ENCODE measurements around the gene ELOVL1. TPM values are rescaled to one million over a fixed set of nuclear protein-coding genes. Genes with fewer than 3 reads are reported as not detected.

ELOVL1 gene
- total RNA-seq, 3 donors from 2014 or later, result 45.9 to 60.6 (median 55.5) TPM

DNA sequence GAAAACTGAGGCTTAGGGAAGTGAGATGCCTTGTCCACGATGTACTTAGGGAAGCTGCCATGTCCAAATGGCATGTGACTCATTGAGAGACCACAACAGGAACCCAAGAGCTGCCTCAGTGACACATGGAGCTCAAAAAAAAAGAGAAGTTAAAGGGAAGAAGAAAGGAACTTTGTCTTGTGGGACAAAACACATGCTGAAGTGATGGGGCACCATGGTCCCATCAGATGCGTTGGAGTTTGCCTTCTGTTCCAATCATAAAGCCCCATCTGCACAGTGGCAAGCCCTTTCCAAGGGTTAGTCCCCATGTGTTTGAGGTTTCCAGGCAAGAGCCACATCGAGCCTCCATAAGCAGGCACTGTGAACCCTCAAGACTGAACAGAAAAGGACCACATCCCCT is 13.8 kb upstream of the ELOVL1 start:
- no peak overlapping the region for H3K4me3 ChIP-seq
- DNase-seq (ENCODE audit: low spot score in 2 of 2), result no peak
- no peak for TF ChIP-seq POLR2A (IDR thresholded peaks at IDR 0.05)
- no peak for TF ChIP-seq POLR2AphosphoS5 (IDR thresholded peaks at IDR 0.05)
- TF ChIP-seq, protein P1, sequence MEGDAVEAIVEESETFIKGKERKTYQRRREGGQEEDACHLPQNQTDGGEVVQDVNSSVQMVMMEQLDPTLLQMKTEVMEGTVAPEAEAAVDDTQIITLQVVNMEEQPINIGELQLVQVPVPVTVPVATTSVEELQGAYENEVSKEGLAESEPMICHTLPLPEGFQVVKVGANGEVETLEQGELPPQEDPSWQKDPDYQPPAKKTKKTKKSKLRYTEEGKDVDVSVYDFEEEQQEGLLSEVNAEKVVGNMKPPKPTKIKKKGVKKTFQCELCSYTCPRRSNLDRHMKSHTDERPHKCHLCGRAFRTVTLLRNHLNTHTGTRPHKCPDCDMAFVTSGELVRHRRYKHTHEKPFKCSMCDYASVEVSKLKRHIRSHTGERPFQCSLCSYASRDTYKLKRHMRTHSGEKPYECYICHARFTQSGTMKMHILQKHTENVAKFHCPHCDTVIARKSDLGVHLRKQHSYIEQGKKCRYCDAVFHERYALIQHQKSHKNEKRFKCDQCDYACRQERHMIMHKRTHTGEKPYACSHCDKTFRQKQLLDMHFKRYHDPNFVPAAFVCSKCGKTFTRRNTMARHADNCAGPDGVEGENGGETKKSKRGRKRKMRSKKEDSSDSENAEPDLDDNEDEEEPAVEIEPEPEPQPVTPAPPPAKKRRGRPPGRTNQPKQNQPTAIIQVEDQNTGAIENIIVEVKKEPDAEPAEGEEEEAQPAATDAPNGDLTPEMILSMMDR (IDR thresholded peaks at IDR 0.05), result no peak
- H3K4me1 ChIP-seq, result no peaks in the 10 kb centered on the region
- H3K36me3 ChIP-seq, result peaks cover 19% of the 10 kb centered on the region
- H3K9me3 ChIP-seq, result no peaks in the 10 kb centered on the region
- no peak overlapping the region for H3K27ac ChIP-seq
- intact Hi-C loops (cut with DNase I; ENCODE audit: low total_unique reads), result no loop called here
- H3K27me3 ChIP-seq, result no peaks in the 10 kb centered on the region

DNA sequence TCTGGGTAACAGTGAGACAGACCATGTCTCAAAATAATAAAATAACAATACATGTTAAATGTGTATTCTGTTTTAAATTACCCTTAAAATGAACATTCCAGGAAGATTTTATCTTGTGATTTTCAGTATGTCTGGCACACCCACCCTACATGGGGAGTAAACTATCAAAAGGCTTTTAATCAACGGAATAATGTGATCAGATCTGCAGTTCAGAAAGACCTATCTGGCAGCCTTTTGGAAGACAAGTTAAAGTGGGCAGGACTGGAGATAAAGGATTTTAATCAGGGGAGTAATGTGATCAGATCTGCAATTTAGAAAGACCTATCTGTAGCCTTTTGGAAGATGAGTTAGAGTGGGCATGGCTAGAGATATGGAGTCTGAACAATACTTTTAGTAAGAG is 11.7 kb upstream of the ELOVL1 start:
- no peak for DNase-seq (ENCODE audit: low spot score in 2 of 2)
- Histone ChIP-seq H3K27ac (no peak overlapping the region), H3K4me3 (no peak overlapping the region), H3K36me3 (peaks cover 6% of the 10 kb centered on the region), H3K27me3 (no peaks in the 10 kb centered on the region), H3K9me3 (no peaks in the 10 kb centered on the region), H3K4me1 (no peaks in the 10 kb centered on the region)
- TF ChIP-seq POLR2A (IDR thresholded peaks at IDR 0.05) (no peak), POLR2AphosphoS5 (IDR thresholded peaks at IDR 0.05) (no peak)
- TF ChIP-seq, protein P1 (IDR thresholded peaks at IDR 0.05), result no peak
- intact Hi-C loops (cut with DNase I; ENCODE audit: low total_unique reads), result no loop called here

DNA sequence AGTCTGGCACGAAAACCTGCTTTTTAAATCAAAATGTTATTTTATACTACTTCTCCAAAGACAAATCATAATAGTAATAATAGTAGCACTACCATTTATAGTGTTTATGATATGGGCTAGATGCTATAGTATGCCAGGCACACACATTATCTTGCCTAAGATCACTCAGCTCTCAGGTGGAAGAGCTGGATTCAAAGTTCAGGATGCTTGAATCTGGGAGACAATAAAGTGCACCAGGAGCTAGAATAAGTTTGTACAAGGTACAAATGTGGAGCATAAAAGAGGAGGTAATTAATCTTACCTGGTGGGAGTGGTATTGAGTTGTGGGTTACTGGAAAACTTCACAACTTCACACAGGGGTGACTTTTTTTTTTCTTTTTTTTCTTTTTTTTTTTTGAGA is 10.0 kb upstream of the ELOVL1 start:
- intact Hi-C loops (cut with DNase I; ENCODE audit: low total_unique reads), result no loop called here
- TF ChIP-seq, protein P1 (IDR thresholded peaks at IDR 0.05), result no peak
- TF ChIP-seq POLR2AphosphoS5 (IDR thresholded peaks at IDR 0.05) (no peak), POLR2A (IDR thresholded peaks at IDR 0.05) (no peak)
- H3K36me3 ChIP-seq, result no peaks in the 10 kb centered on the region
- no peaks in the 10 kb centered on the region for H3K4me1 ChIP-seq
- H3K9me3 ChIP-seq, result no peaks in the 10 kb centered on the region
- no peak overlapping the region for H3K4me3 ChIP-seq
- H3K27ac ChIP-seq, result no peak overlapping the region
- H3K27me3 ChIP-seq, result no peaks in the 10 kb centered on the region
- no peak for DNase-seq (ENCODE audit: low spot score in 2 of 2)

DNA sequence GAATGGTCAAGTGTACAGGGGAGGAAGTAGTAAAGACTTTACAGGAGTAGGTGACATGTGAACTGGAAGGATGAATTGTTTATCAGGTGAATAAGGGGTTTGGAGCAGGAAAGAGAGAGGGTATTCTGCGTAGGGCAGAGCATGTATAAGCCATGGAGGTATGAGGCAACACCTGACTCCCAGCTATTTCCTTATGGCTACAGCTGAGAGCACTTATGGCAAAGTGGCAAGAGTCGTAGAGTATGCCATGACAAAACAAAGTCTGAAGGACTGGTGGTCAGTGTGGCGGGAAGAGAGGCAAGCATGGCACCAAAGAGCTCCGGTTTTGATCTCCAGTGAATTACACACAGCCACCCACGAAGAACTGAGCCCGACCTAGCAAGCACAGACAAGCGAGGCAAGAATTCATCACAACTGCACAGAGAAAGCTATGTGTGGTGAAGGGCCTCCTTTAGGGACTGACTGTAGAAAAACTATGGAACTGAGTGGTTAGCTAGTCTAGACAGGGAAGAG is 9.0 kb upstream of the ELOVL1 start:
- TF ChIP-seq POLR2AphosphoS5 (IDR thresholded peaks at IDR 0.05) (no peak), POLR2A (IDR thresholded peaks at IDR 0.05) (no peak)
- TF ChIP-seq, protein P1 (IDR thresholded peaks at IDR 0.05), result no peak
- Histone ChIP-seq H3K9me3 (no peaks in the 10 kb centered on the region), H3K36me3 (no peaks in the 10 kb centered on the region), H3K27ac (no peak overlapping the region), H3K4me3 (no peak overlapping the region), H3K27me3 (no peaks in the 10 kb centered on the region), H3K4me1 (no peaks in the 10 kb centered on the region)
- no peak for DNase-seq (ENCODE audit: low spot score in 2 of 2)
- intact Hi-C loops (cut with DNase I; ENCODE audit: low total_unique reads), result no loop called here

DNA sequence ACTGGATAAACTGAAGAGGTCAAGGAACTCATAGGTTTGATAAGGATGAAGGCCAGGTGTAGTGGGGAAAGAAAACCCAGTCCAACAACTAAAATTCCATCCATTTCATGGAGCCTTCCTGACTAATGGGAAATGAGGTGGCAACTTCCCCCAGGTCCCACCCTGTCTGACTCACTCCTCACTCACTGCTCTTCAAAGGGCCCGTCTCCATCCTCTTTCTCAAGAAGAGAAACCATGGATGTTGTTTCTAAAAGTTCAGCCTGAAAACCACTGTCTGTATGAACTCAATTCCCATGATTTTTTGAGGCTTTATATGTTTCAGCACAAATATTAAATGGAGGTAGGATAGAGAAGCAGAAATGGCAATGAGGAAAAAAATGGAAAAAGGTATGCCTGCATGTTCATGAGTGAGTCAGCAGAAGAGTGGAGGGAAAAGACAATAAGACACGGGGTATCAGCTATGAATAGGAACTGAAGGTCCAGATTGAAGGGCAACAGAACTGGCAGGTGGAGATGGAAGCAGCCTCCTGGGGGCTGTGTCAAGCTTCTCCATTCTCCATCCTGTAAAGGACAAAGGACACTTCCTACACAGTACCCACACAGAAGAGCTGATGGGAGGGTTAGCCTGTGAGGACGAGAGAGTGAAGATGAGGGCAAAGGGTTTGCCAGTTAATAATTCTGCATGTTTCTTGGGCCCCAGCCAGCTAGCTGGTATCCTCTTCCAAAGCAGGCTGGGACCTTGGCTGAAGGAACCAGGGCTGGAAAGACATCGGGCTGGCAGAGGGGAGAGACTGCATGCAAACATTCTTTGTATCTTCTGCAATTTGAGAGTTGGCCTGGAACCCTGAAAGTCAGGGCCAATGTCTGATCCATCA is 5.5 kb upstream of the ELOVL1 start:
- Histone ChIP-seq H3K27ac (peak overlapping the region in 1 of 2 donors; percentile 16), H3K36me3 (no peaks in the 10 kb centered on the region), H3K27me3 (no peaks in the 10 kb centered on the region), H3K9me3 (no peaks in the 10 kb centered on the region), H3K4me1 (peaks cover 3 to 6% of the 10 kb centered on the region in 2 donors), H3K4me3 (no peak overlapping the region)
- intact Hi-C loops (cut with DNase I; ENCODE audit: low total_unique reads), result no loop called here
- DNase-seq (ENCODE audit: low spot score in 2 of 2), result no peak
- TF ChIP-seq POLR2AphosphoS5 (IDR thresholded peaks at IDR 0.05), result no peak
- TF ChIP-seq, protein P1 (IDR thresholded peaks at IDR 0.05), result no peak
- no peak for TF ChIP-seq POLR2A (IDR thresholded peaks at IDR 0.05)

Measured in breast epithelium (tissue), 4 donors.